ENCODE data around the gene ALDH1A3. TPM values are rescaled to one million over a fixed set of nuclear protein-coding genes. Genes with fewer than 3 reads are reported as not detected.

ALDH1A3 gene
- total RNA-seq, 4 donors from 2014 or later, result 6.7 to 39.4 (median 17.9) TPM

DNA sequence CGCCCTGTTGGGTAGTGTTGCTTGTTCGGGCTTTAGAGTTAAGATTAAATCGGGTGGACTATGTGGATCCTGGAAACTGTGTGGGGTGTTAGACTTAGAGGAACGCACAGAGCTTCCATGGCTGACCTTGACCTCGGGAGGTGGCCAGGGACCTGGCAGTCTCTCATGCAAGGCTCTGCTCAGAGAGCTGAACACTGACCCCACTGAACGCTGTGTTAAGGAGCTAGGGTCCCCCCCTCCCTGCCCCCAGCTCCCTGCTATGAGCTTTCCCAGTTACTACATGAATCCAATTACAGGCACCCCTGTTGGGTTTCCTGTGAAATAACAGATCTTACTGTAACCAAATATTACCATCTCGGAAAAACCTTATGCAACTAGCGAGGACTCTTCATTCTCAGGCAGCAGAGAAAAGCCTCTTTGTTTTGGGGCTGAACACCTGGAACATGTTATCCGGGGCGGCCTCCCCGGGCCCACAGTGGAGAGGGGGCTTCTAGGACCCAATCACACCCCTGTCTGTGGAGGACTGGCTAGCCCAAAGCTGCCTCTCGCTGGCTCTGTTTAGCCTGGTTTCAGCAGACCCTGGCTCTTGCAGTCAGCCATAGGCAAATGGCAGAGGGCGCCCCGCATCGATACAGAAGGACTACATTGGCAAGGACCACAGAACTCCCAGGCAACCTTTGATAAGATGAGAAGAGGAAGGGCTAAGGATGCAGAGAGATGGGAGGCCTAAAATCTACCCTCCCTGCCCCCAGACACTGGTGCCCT, 25.8 kb upstream of the ALDH1A3 start:
- Histone ChIP-seq H3K9me3 (no peaks in the 10 kb centered on the region), H3K4me3 (no peak overlapping the region), H3K27me3 (no peaks in the 10 kb centered on the region), H3K36me3 (no peaks in the 10 kb centered on the region), H3K4me1 (peaks cover 0 to 11% (median 7%) of the 10 kb centered on the region in 4 donors), H3K27ac (no peak overlapping the region)
- DNase-seq, result no peak
- in situ Hi-C loops (cut with MboI; ENCODE audit: low pct_ligation_motif_present in 1 of 4, low pct_unique_long_range_greater_than_20kb in 1 of 4, low sequenced_read_pairs in 3 of 4), result loop anchor here in 2 of 4 donors (25.0 kb wide), 2 partner anchors 192 to 217 kb away; no protein-coding TSS in a partner anchor
- WGBS, 2 donors (ENCODE audit: low coverage in 1 of 2), result 80 to 86% methylated on average over 3 to 15 of the region's 15 CpGs
- intact Hi-C loops (cut with DNase I; ENCODE audit: low total_unique reads), result no loop called here
- TF ChIP-seq EP300 (IDR thresholded peaks at IDR 0.05; ENCODE audit: low read depth), result no peak

DNA sequence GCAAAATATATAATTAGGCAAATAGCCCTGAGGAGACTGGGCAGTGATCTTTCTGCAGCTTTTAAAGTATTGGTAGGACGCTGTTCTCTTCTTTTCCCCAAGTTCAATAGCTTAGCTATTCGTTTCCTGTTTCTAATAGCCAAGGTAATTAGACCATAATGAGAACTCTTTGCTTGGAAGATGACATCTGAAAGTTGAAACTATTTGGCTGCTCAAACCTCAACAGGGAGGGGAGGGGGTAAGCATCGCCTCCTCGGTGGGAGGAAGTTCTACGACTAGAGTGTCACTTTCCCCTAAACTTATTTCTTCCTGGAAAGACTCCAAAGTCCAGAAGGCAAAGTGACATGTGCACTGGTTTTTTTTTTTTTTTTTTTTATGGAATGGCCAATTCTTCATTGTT, 22.8 kb upstream of the ALDH1A3 start:
- H3K27ac ChIP-seq, result no peak overlapping the region
- H3K36me3 ChIP-seq, result no peaks in the 10 kb centered on the region
- H3K4me1 ChIP-seq, result peaks cover 0 to 2% (median 0%) of the 10 kb centered on the region in 4 donors
- in situ Hi-C loops (cut with MboI; ENCODE audit: low pct_ligation_motif_present in 1 of 4, low pct_unique_long_range_greater_than_20kb in 1 of 4, low sequenced_read_pairs in 3 of 4), result loop anchor here in 2 of 4 donors (25.0 kb wide), 2 partner anchors 195 to 220 kb away; no protein-coding TSS in a partner anchor
- H3K4me3 ChIP-seq, result no peak overlapping the region
- no peaks in the 10 kb centered on the region for H3K27me3 ChIP-seq
- no peak for DNase-seq
- TF ChIP-seq EP300 (IDR thresholded peaks at IDR 0.05; ENCODE audit: low read depth) (no peak), POLR2A (IDR thresholded peaks at IDR 0.05) (no peak), CTCF (IDR thresholded peaks at IDR 0.05) (no peak), POLR2AphosphoS5 (IDR thresholded peaks at IDR 0.05) (no peak)
- H3K9me3 ChIP-seq, result no peaks in the 10 kb centered on the region
- 22 to 33% methylated on average over 1 to 5 of the region's 5 CpGs for WGBS, 2 donors (ENCODE audit: low coverage in 1 of 2)
- intact Hi-C loops (cut with DNase I; ENCODE audit: low total_unique reads), result no loop called here

- no peak for DNase-seq
- TF ChIP-seq POLR2A (IDR thresholded peaks at IDR 0.05), result no peak
- TF ChIP-seq CTCF (IDR thresholded peaks at IDR 0.05), result no peak
- TF ChIP-seq EP300 (IDR thresholded peaks at IDR 0.05; ENCODE audit: low read depth), result no peak
- Histone ChIP-seq H3K27ac (no peak overlapping the region), H3K9me3 (no peaks in the 10 kb centered on the region), H3K36me3 (no peaks in the 10 kb centered on the region), H3K27me3 (no peaks in the 10 kb centered on the region), H3K4me3 (no peak overlapping the region), H3K4me1 (peaks cover 0 to 2% (median 0%) of the 10 kb centered on the region in 4 donors)
- intact Hi-C loops (cut with DNase I; ENCODE audit: low total_unique reads) (no loop called here), in situ Hi-C loops (cut with MboI; ENCODE audit: low pct_ligation_motif_present in 1 of 4, low pct_unique_long_range_greater_than_20kb in 1 of 4, low sequenced_read_pairs in 3 of 4) (loop anchor here in 2 of 4 donors (25.0 kb wide), 2 partner anchors 196 to 221 kb away; no protein-coding TSS in a partner anchor)
- 67 to 75% methylated on average over 1 to 2 of the region's 2 CpGs for WGBS, 2 donors (ENCODE audit: low coverage in 1 of 2)
Measured at GRCh38 chr15:100858294-100858693, 21.3 kb upstream of the ALDH1A3 start.

- in situ Hi-C loops (cut with MboI; ENCODE audit: low pct_ligation_motif_present in 1 of 4, low pct_unique_long_range_greater_than_20kb in 1 of 4, low sequenced_read_pairs in 3 of 4) (loop anchor here in 2 of 4 donors (25.0 kb wide), 2 partner anchors 198 to 223 kb away; no protein-coding TSS in a partner anchor), intact Hi-C loops (cut with DNase I; ENCODE audit: low total_unique reads) (no loop called here)
- Histone ChIP-seq H3K4me3 (no peak overlapping the region), H3K27me3 (no peaks in the 10 kb centered on the region), H3K27ac (no peak overlapping the region), H3K36me3 (no peaks in the 10 kb centered on the region), H3K4me1 (peaks cover 0 to 2% (median 0%) of the 10 kb centered on the region in 4 donors), H3K9me3 (no peaks in the 10 kb centered on the region)
- WGBS, 2 donors (ENCODE audit: low coverage in 1 of 2), result 86 to 93% methylated on average over 5 to 11 of the region's 11 CpGs
- DNase-seq, result no peak
- TF ChIP-seq CTCF (IDR thresholded peaks at IDR 0.05) (no peak), POLR2A (IDR thresholded peaks at IDR 0.05) (no peak), EP300 (IDR thresholded peaks at IDR 0.05; ENCODE audit: low read depth) (no peak)
Measured at GRCh38 chr15:100859970-100860828, 19.4 kb upstream of the ALDH1A3 start.
